ENCODE measurements around the gene LCE3A. TPM values are rescaled to one million over a fixed set of nuclear protein-coding genes. Genes with fewer than 3 reads are reported as not detected.

Gene LCE3A
- total RNA-seq, 2 donors from 2014 or later = not detected

- WGBS, 2 experiments (ENCODE audit: insufficient coverage in 1 of 2, insufficient read length in 1 of 2) = no CpG with 5 or more reads among the region's 1 CpG
- H3K27me3 Mint-ChIP-seq (ENCODE audit: insufficient read depth) = no peaks in the 10 kb centered on the region
These were observed 9.4 kb downstream of the LCE3A start, which contains the start of gene LCE3B for GRCh38 chr1:152613511-152613910. LCE3B (plus strand) TSS chr1:152613811; CDS start chr1:152613811, 0 bp downstream.

GRCh38 chr1:152599934-152600333, 23.0 kb downstream of the LCE3A start, which contains the start of gene LCE3C:
LCE3C (plus strand) TSS chr1:152600234; CDS start chr1:152600732, 498 bp downstream.
- no peaks in the 10 kb centered on the region for H3K4me1 Mint-ChIP-seq
- no peaks in the 10 kb centered on the region for H3K36me3 Mint-ChIP-seq (ENCODE audit: low read depth)
- H3K4me3 Mint-ChIP-seq = no peak within 1 kb of the TSS
- Histone ChIP-seq H3K9me3 (ENCODE audit: control insufficient read depth, low read length) (no peaks in the 10 kb centered on the region), H3K27me3 (ENCODE audit: control insufficient read depth, insufficient read depth, low read length, poor library complexity, severe bottlenecking) (no peaks in the 10 kb centered on the region), H3K9ac (ENCODE audit: extremely low read depth, low read length, poor library complexity, severe bottlenecking) (no peak within 1 kb of the TSS), H3K36me3 (ENCODE audit: control insufficient read depth, insufficient read depth, low read length) (no peaks in the 10 kb centered on the region), H3K4me3 (ENCODE audit: low read length) (no peak within 1 kb of the TSS), H3K27ac (ENCODE audit: low read depth, low read length) (no peak within 1 kb of the TSS), H3K4me1 (ENCODE audit: control insufficient read depth, insufficient read depth, low read length) (no peaks in the 10 kb centered on the region)
- H3K27me3 Mint-ChIP-seq (ENCODE audit: insufficient read depth) = no peaks in the 10 kb centered on the region
- no peak within 1 kb of the TSS for H3K27ac Mint-ChIP-seq
- TF ChIP-seq, protein P1, sequence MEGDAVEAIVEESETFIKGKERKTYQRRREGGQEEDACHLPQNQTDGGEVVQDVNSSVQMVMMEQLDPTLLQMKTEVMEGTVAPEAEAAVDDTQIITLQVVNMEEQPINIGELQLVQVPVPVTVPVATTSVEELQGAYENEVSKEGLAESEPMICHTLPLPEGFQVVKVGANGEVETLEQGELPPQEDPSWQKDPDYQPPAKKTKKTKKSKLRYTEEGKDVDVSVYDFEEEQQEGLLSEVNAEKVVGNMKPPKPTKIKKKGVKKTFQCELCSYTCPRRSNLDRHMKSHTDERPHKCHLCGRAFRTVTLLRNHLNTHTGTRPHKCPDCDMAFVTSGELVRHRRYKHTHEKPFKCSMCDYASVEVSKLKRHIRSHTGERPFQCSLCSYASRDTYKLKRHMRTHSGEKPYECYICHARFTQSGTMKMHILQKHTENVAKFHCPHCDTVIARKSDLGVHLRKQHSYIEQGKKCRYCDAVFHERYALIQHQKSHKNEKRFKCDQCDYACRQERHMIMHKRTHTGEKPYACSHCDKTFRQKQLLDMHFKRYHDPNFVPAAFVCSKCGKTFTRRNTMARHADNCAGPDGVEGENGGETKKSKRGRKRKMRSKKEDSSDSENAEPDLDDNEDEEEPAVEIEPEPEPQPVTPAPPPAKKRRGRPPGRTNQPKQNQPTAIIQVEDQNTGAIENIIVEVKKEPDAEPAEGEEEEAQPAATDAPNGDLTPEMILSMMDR (conservative IDR thresholded peaks at IDR 0.05) = no peak
- H3K9me3 Mint-ChIP-seq = peaks cover 82% of the 10 kb centered on the region
- DNase-seq = no peak
- WGBS, 2 experiments (ENCODE audit: insufficient coverage in 1 of 2, insufficient read length in 1 of 2) = no CpG with 5 or more reads among the region's 4 CpGs

More at GRCh38 chr1:152613511-152613910, 9.4 kb downstream of the LCE3A start, which contains the start of gene LCE3B:
- Histone ChIP-seq H3K27me3 (ENCODE audit: control insufficient read depth, insufficient read depth, low read length, poor library complexity, severe bottlenecking) (no peaks in the 10 kb centered on the region), H3K9me3 (ENCODE audit: control insufficient read depth, low read length) (peaks cover 12% of the 10 kb centered on the region), H3K4me3 (ENCODE audit: low read length) (no peak within 1 kb of the TSS), H3K9ac (ENCODE audit: extremely low read depth, low read length, poor library complexity, severe bottlenecking) (no peak within 1 kb of the TSS), H3K36me3 (ENCODE audit: control insufficient read depth, insufficient read depth, low read length) (no peaks in the 10 kb centered on the region), H3K4me1 (ENCODE audit: control insufficient read depth, insufficient read depth, low read length) (no peaks in the 10 kb centered on the region), H3K27ac (ENCODE audit: low read depth, low read length) (no peak within 1 kb of the TSS)
- Mint-ChIP-seq H3K4me1 (no peaks in the 10 kb centered on the region), H3K36me3 (ENCODE audit: low read depth) (no peaks in the 10 kb centered on the region), H3K4me3 (no peak within 1 kb of the TSS), H3K27ac (no peak within 1 kb of the TSS), H3K9me3 (peaks cover 73% of the 10 kb centered on the region)
- DNase-seq = no peak
- TF ChIP-seq, protein P1 (conservative IDR thresholded peaks at IDR 0.05) = no peak

DNA sequence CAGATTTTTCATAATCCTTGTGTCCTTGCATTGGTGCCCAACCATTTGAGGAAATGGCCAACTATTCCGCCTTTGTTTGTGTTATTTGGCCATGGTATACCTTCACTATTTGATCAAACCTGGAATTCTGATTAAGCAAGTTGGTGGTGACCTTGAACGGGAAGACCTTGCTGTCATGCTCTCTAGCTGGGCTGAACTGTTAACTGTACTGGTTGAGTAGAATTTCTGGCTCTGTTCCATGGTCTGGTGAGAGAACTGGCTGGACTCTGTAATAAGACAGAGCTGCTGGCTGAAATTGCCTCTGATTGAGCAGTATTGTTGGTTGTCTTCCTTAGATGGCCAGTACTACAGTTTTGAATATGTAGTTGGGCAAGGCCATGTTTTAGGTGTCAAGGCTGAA, 25.9 kb downstream of the LCE3A start:
- TF ChIP-seq, protein P1 (conservative IDR thresholded peaks at IDR 0.05) = no peak
- no CpG with 5 or more reads among the region's 2 CpGs for WGBS, 2 experiments (ENCODE audit: insufficient coverage in 1 of 2, insufficient read length in 1 of 2)
- H3K27ac Mint-ChIP-seq = no peak overlapping the region
- Histone ChIP-seq H3K4me3 (ENCODE audit: low read length) (no peak overlapping the region), H3K27ac (ENCODE audit: low read depth, low read length) (no peak overlapping the region), H3K27me3 (ENCODE audit: control insufficient read depth, insufficient read depth, low read length, poor library complexity, severe bottlenecking) (no peaks in the 10 kb centered on the region), H3K9ac (ENCODE audit: extremely low read depth, low read length, poor library complexity, severe bottlenecking) (no peak overlapping the region), H3K36me3 (ENCODE audit: control insufficient read depth, insufficient read depth, low read length) (no peaks in the 10 kb centered on the region), H3K9me3 (ENCODE audit: control insufficient read depth, low read length) (no peaks in the 10 kb centered on the region), H3K4me1 (ENCODE audit: control insufficient read depth, insufficient read depth, low read length) (no peaks in the 10 kb centered on the region)
- H3K4me3 Mint-ChIP-seq = no peak overlapping the region
- DNase-seq = no peak
- H3K4me1 Mint-ChIP-seq = no peaks in the 10 kb centered on the region
- peaks cover 71% of the 10 kb centered on the region for H3K9me3 Mint-ChIP-seq
- no peaks in the 10 kb centered on the region for H3K27me3 Mint-ChIP-seq (ENCODE audit: insufficient read depth)
- H3K36me3 Mint-ChIP-seq (ENCODE audit: low read depth) = no peaks in the 10 kb centered on the region
